GM12872 (cell line): Measurements from ENCODE around the gene GRM8.
A peak's percentile ranks its signal among the peaks of the same experiment; 100 is the strongest.

Experiments
- CTCF ChIP-seq: IDR thresholded peaks from 3 replicates; pipeline ENCODE4 v1.5.1; 2011; ENCODE audit warnings: low read depth, mild to moderate bottlenecking, low read length, moderate library complexity; ENCODE audit not compliant: insufficient read depth

GRM8 gene

GRCh38 chr7:126805351-126805750 lies 447.4 kb downstream of the GRM8 start:
- TF ChIP-seq CTCF = no peak

- no peak for TF ChIP-seq CTCF
Measured at GRCh38 chr7:126804604-126805003, 448.1 kb downstream of the GRM8 start.

GRCh38 chr7:126803990-126804389 lies 448.8 kb downstream of the GRM8 start:
- no peak for TF ChIP-seq CTCF

- TF ChIP-seq CTCF = peak; percentile 61; the same call in 2 of the 3 replicates
Measured at GRCh38 chr7:126803060-126803665, 449.6 kb downstream of the GRM8 start.

- no peak for TF ChIP-seq CTCF
Measured at GRCh38 chr7:126801733-126802132, 451.0 kb downstream of the GRM8 start.

- TF ChIP-seq CTCF = no peak
Measured at GRCh38 chr7:126799541-126799940, 453.2 kb downstream of the GRM8 start.

- TF ChIP-seq CTCF = no peak
Measured at GRCh38 chr7:126792521-126792920, 460.2 kb downstream of the GRM8 start.
